Activated T-cell treated with anti-CD3 and anti-CD28 coated beads, Interleukin-2, amount 50 U/mL, for 4 hours (primary cell): ENCODE measurements around the gene RASAL2. TPM values are rescaled to one million over a fixed set of nuclear protein-coding genes. Genes with fewer than 3 reads are reported as not detected.

Experiments
- ATAC-seq, 2 donors: fragments of 200-7000 bp; cut with Tn5 transposase; one replicate each; pipeline ENCODE4 v1.10.0; 2021
- DNase-seq: peaks from one replicate; pipeline ENCODE4 v3.0.0-alpha.2; 2020
- H3K27me3 Mint-ChIP-seq: one replicate; pipeline ENCODE4 v1.8.0; 2021; ENCODE audit warnings: low read depth, mixed read lengths
- H3K36me3 Mint-ChIP-seq: one replicate; pipeline ENCODE4 v1.8.0; 2022; ENCODE audit warnings: mixed read lengths; ENCODE audit not compliant: insufficient read depth
- H3K4me1 Mint-ChIP-seq: one replicate; pipeline ENCODE4 v1.8.0; 2021; ENCODE audit warnings: low read depth, mixed read lengths
- H3K4me3 Mint-ChIP-seq: one replicate; pipeline ENCODE4 v1.8.0; 2021; ENCODE audit warnings: mild to moderate bottlenecking, moderate library complexity, mixed read lengths
- H3K9me3 Mint-ChIP-seq: one replicate; pipeline ENCODE4 v1.8.0; 2021; ENCODE audit warnings: mixed read lengths
- total RNA-seq, 3 donors: library from RNA; stranded (reverse); gene quantifications; one replicate each; pipeline ENCODE4 v1.2.1, GENCODE V29; 2021

The RASAL2 gene
- total RNA-seq, 3 donors from 2014 or later, result 0.03 to 0.15 (median 0.08) TPM

DNA sequence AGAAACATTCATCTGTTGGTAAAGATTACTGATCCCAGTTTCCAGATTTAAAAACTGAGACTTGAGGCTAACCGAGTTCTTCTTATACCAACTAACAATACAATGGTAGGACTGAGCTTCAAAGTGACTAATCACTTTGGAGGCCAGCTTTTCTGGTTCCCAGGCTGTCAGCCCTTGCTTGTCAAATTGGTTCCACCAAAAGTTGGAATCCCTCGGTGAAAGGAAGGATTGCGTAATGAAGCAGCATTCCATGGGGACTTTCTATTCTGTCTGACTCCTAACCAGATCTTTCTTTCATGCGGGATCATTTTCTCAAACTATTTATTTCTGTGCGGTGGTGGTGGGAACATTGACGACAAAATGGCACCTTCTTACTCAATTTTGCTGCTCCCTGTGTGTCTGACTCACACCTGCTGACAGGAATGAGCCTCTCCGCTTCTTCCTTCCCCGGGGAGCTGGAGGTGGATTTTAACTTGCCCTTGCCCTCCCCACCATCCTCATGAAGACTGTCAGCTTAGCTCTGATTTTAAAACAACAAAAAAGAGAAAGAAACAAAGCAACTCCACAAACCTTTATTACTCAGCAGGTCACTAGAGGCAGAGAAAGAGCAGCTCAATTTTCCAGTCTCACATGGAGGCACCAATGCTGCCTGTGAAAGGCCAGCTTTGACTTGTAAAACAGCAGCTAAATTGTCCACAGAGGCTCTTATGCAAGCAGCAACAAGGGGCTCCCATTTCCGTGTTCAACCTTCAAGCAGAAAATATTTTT, 32.9 kb upstream of the RASAL2 start:
- Mint-ChIP-seq H3K27me3 (no peaks in the 10 kb centered on the region), H3K9me3 (peaks cover 4% of the 10 kb centered on the region), H3K4me1 (no peaks in the 10 kb centered on the region), H3K4me3 (no peak overlapping the region), H3K36me3 (no peaks in the 10 kb centered on the region)
- no peak for DNase-seq
- no peak for ATAC-seq

DNA sequence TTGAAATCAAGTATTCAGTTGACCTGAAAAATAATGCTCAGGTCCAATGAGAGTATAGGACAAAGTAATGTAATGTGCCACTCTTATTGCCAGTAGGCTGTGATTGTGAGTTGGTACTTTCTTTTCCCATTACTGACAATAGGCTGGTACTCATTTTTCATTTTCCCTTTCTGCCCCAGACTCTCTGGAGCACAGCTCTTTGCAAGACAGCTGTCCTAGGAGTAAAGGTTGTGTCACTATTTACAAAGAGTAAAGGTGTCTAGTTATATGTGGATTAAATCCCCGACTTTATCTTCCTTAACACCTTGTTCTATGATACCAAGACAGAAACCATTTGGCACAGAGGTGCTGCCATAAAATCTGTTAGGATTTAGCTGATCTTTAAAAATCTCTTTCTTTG, 32.3 kb upstream of the RASAL2 start:
- Mint-ChIP-seq H3K36me3 (no peaks in the 10 kb centered on the region), H3K27me3 (no peaks in the 10 kb centered on the region), H3K4me3 (no peak overlapping the region), H3K4me1 (no peaks in the 10 kb centered on the region), H3K9me3 (peaks cover 5% of the 10 kb centered on the region)
- no peak for ATAC-seq
- DNase-seq, result no peak

DNA sequence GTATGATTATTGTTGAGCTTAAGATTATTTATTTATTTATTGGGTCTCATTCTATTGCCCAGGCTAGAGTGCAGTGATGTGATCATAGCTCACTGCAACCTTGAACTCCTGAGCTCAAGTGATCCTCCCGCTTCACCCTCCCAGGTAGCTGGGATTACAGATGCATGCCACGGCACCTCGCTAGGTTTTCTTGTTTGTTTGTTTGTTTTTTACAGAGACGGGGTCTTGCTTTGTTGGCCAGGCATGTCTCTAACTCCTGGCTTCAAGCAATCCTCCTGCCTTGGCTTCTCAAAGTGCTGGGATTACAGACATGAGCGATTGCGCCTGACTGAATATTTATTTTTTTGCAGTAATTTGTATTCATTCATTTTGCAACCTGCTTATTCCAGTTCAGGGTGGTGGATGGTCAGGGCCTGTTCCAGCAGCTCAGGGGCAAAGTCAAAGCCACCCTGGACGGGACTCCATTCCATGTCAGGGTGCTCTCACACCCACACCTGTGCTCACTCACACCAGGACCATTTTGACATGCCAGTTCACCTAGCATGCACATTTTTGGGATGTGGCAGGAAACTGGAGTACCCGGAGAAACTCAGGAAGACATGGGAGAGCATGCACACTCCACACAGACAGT, 29.6 kb upstream of the RASAL2 start:
- Mint-ChIP-seq H3K36me3 (no peaks in the 10 kb centered on the region), H3K4me1 (no peaks in the 10 kb centered on the region), H3K9me3 (peaks cover 16% of the 10 kb centered on the region), H3K27me3 (no peaks in the 10 kb centered on the region), H3K4me3 (no peak overlapping the region)
- ATAC-seq (no peak), DNase-seq (no peak)

DNA sequence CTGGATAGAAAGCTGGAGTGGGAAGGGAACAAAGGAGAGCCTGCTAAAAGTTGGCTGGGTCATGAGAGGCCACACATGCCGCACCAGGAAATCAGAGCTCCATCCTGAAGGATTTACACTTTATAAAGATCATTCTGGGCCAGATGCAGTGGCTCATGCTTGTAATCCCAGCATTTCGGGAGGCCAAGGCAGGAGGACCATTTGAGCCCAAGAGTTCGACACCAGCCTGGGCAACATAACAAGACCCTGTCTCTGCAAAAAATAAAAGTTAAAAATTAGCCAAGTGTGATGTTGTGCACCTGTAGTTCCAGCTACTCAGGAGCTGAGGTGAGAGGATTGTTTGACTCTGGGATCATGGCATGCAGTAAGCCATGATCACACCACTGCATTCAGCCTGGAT, 28.7 kb upstream of the RASAL2 start:
- H3K4me3 Mint-ChIP-seq, result no peak overlapping the region
- H3K4me1 Mint-ChIP-seq, result no peaks in the 10 kb centered on the region
- H3K36me3 Mint-ChIP-seq, result no peaks in the 10 kb centered on the region
- H3K9me3 Mint-ChIP-seq, result peaks cover 16% of the 10 kb centered on the region
- DNase-seq (no peak), ATAC-seq (no peak)
- H3K27me3 Mint-ChIP-seq, result no peaks in the 10 kb centered on the region

DNA sequence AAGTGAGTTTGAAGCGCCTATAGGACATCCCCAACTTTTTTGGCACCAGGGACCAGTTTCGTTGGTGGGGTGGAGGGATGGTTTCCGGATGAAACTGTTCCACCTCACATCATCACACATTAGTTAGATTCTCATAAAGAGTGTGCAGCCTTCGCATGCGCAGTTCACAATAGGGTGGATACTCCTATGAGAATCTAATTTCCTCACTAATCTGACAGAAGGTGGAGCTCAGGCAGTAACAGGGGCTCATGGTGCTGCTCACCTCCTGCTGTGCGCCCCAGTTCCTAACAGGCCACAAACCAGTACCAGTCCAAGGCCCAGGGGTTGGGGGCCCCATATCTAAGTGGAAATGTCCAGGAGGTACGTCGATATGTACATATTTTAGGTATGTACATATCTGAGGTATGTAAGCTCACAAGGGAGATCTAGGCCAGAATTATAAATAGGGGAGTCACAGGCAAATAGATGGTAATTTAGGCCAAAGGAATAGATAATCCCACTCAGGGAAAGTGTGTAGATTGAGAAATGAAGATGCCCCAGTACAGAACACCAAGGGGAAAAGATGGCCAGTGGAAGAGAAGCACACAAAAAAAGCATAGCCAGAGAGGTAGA, 27.5 kb upstream of the RASAL2 start:
- no peaks in the 10 kb centered on the region for H3K27me3 Mint-ChIP-seq
- no peak for DNase-seq
- H3K9me3 Mint-ChIP-seq, result peaks cover 16% of the 10 kb centered on the region
- H3K4me3 Mint-ChIP-seq, result no peak overlapping the region
- ATAC-seq, result no peak
- no peaks in the 10 kb centered on the region for H3K4me1 Mint-ChIP-seq
- no peaks in the 10 kb centered on the region for H3K36me3 Mint-ChIP-seq

DNA sequence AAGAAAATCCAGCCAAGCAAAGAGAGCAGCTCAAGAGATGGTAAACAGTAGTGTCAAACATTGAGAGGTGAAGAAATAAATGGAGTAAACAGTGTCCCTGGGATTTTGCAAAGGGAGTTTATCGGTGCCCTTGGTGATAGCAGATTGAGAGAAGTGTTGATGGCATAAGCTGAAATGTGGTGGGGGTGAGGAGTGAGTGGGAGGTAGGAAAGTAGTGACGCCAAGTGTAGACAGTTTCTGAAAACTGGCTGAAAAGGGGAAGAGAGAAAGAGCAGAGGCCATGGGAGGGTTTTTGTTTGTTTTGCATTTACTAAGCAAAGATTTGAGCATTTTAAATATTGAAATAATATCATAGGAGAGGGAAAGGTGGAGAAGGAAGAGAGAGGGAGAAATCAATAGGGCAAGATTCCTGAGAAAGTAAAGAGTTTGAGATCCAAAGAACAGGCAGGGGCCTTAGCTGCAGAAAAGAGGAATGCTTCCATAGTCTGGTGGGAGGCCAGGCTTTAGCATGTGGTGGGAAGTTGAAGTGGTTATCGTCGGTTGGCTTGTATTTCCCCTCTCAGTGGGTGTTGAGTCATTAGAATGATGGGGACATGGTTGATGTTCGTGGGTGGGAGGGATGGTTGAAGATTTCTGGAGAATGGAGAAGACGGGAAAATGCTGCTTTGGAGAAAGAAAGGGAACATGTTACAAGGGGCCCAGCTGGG, 26.8 kb upstream of the RASAL2 start:
- no peaks in the 10 kb centered on the region for H3K4me1 Mint-ChIP-seq
- no peak overlapping the region for H3K4me3 Mint-ChIP-seq
- no peaks in the 10 kb centered on the region for H3K27me3 Mint-ChIP-seq
- no peaks in the 10 kb centered on the region for H3K36me3 Mint-ChIP-seq
- peaks cover 16% of the 10 kb centered on the region for H3K9me3 Mint-ChIP-seq
- no peak for ATAC-seq
- DNase-seq, result no peak

DNA sequence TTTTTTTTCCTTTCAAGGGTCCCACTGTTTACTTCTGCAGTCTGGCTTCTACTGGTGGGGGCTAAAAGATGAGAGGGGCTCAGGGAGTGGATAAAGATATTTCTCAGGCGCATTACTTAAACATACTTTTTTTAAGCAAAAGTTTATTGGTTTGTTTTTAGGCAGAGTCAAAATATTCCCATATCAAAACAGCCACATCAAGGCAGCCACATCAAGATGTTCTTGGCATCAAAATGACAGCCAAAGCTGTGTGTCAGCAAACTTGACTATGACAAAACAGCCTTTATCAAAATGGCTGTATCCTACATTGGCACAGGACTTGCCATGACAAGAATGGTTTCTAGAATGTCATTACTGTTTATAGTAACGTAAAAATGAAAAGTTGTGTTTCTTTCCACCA, 22.1 kb upstream of the RASAL2 start:
- ATAC-seq, result no peak
- Mint-ChIP-seq H3K4me3 (no peak overlapping the region), H3K4me1 (no peaks in the 10 kb centered on the region), H3K9me3 (peaks cover 13% of the 10 kb centered on the region), H3K27me3 (no peaks in the 10 kb centered on the region), H3K36me3 (no peaks in the 10 kb centered on the region)
- DNase-seq, result no peak

DNA sequence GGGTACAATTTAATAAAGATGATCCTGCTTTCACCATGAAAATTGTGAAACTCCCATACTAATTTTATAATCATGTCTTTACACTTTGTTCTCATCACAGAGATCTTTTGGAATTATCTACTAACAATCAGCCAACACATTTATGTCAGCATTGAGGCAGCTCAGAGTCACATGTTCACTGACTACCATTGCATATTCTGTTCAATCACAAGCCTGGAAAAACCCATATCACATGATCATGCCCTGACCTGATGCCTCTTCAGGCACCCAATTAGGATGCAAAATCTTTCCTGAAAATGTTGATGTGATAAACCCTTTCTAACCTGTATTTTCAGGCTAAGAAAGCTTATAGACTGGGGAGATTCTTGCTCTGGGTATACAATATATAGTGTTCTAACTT, 21.6 kb upstream of the RASAL2 start:
- H3K9me3 Mint-ChIP-seq, result peaks cover 8% of the 10 kb centered on the region
- no peak overlapping the region for H3K4me3 Mint-ChIP-seq
- ATAC-seq (no peak), DNase-seq (no peak)
- no peaks in the 10 kb centered on the region for H3K27me3 Mint-ChIP-seq
- H3K36me3 Mint-ChIP-seq, result no peaks in the 10 kb centered on the region
- H3K4me1 Mint-ChIP-seq, result no peaks in the 10 kb centered on the region

DNA sequence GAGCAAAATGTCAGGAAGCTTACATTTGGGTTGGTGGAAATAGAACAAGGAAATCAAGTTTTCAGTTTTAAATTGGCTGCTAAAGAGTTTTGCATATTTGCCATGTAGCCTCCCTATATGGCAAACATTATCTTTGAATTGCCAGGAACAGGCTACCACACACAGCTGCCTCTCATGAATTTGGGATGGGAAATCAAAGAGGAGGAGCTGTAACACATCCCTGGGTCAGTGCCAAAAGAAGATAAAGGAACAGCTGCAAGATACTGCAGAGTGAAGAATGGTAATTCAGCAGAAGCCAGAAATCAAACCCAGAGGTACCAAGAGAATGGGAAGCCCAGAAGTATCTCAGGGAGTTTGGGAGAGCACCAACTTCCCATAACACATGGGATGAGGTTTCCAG, 18.6 kb upstream of the RASAL2 start:
- ATAC-seq (no peak), DNase-seq (no peak)
- H3K27me3 Mint-ChIP-seq, result no peaks in the 10 kb centered on the region
- H3K4me3 Mint-ChIP-seq, result no peak overlapping the region
- H3K4me1 Mint-ChIP-seq, result no peaks in the 10 kb centered on the region
- H3K36me3 Mint-ChIP-seq, result no peaks in the 10 kb centered on the region
- H3K9me3 Mint-ChIP-seq, result peaks cover 9% of the 10 kb centered on the region

DNA sequence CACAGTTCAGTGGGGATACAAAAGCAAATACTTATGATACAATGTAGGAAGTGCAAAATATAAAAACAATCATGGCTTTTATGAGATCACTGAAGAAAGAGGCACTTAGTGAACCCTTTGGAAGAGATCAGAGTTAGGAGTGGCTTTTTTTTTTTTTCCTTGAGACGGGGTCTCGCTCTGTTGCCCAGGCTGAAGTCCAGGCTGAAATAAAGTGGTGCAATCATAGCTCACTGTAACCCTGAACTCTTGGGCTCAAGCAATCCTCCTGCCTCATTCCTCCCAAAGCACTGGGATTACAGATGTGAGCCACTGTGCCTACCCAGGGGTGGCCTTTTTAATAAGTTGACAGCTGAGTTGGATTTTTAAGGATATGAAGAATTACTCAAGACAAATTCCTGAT, 17.3 kb upstream of the RASAL2 start:
- Mint-ChIP-seq H3K36me3 (no peaks in the 10 kb centered on the region), H3K4me3 (no peak overlapping the region), H3K4me1 (no peaks in the 10 kb centered on the region), H3K9me3 (peaks cover 10% of the 10 kb centered on the region), H3K27me3 (no peaks in the 10 kb centered on the region)
- ATAC-seq (no peak), DNase-seq (no peak)

DNA sequence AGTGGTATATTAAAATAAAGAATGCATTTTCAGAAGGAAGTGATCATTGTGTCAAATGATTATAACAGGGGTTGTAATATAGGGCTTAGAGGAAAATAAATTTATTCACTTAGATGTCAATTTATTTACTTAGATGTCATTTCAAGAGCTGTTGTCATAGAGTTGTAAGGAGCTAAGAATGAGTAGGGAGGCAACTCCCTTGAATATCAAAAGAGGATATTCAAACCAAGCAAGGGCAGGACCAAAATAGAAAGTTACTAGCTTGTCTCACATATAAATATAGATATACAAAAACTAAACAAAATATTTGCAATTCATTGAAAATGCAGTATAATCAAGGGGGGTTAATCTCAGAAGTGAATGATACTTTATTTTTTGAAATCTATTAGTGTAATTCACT, 16.0 kb upstream of the RASAL2 start:
- DNase-seq (no peak), ATAC-seq (no peak)
- H3K27me3 Mint-ChIP-seq, result no peaks in the 10 kb centered on the region
- no peaks in the 10 kb centered on the region for H3K36me3 Mint-ChIP-seq
- no peak overlapping the region for H3K4me3 Mint-ChIP-seq
- H3K9me3 Mint-ChIP-seq, result peaks cover 9% of the 10 kb centered on the region
- no peaks in the 10 kb centered on the region for H3K4me1 Mint-ChIP-seq

DNA sequence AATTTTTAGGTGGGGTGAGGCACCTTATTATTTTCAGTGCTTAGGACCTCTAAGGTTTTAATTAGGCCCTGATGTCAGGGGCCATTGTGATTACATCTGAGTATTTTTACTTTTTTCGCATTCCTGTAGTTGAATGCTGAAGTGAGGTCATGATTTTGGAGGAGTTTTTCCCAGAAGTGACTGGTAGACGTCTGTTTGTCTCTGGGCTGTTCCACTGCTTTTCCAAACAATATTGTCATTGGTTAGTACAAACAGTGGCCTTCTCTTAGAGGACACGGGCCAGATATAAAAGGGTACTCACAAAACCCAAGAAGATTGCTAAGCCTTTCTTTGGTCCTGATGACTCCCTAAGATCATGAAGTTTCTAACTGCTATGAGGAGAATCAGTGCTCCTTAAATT, 7.6 kb upstream of the RASAL2 start:
- DNase-seq (no peak), ATAC-seq (no peak)
- H3K4me3 Mint-ChIP-seq, result no peak overlapping the region
- H3K27me3 Mint-ChIP-seq, result peaks cover 10% of the 10 kb centered on the region
- H3K36me3 Mint-ChIP-seq, result no peaks in the 10 kb centered on the region
- H3K4me1 Mint-ChIP-seq, result no peaks in the 10 kb centered on the region
- peaks cover 6% of the 10 kb centered on the region for H3K9me3 Mint-ChIP-seq

DNA sequence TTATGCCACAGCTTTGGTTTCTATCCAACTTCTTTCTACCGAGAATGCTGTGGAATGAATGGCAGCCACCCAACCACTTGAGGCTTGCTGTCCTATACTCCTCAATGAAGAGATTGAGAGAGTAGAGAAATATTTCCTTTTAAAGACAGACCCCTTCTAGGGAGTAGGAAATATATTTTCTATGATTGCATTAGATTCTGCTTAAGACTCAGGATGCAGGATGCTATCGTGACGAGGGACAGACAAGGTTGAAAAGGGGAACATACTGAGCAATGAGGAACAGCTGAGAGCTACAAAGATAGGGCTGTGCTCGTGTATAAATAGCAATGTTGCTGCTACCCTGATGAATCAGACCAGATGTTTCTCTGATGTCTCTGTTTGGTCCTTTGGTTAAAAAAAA, 7.1 kb upstream of the RASAL2 start:
- ATAC-seq, result no peak
- H3K36me3 Mint-ChIP-seq, result no peaks in the 10 kb centered on the region
- no peak for DNase-seq
- no peaks in the 10 kb centered on the region for H3K4me1 Mint-ChIP-seq
- H3K27me3 Mint-ChIP-seq, result peaks cover 15% of the 10 kb centered on the region
- peaks cover 4% of the 10 kb centered on the region for H3K9me3 Mint-ChIP-seq
- H3K4me3 Mint-ChIP-seq, result no peak overlapping the region

DNA sequence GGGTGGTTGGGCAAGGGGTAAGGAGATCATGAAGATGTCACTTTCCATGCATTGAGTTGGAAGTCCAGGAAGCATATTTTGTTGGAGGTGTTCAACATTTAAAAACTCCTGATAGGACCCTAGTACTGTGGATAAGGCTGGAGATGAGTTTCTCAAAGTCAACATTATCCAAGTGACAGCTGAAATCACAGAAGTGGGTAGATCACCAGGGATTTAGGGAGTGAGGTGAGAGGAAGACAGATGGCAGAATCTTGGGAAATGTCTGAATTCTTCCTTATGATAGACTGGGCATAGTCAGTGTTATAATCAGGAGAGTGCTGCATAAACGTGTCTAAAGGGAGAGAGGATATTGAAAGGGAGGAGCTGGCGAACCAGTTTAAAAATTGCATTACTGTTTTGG, 5.3 kb upstream of the RASAL2 start:
- DNase-seq (no peak), ATAC-seq (no peak)
- H3K9me3 Mint-ChIP-seq, result no peaks in the 10 kb centered on the region
- H3K36me3 Mint-ChIP-seq, result no peaks in the 10 kb centered on the region
- H3K27me3 Mint-ChIP-seq, result peaks cover 31% of the 10 kb centered on the region
- peaks cover 8% of the 10 kb centered on the region for H3K4me1 Mint-ChIP-seq
- no peak overlapping the region for H3K4me3 Mint-ChIP-seq
